DND-41 (cell line): ENCODE data around the gene PLEKHA4.
A peak's percentile ranks its signal among the peaks of the same experiment; 100 is the strongest.

Source experiments
- ATAC-seq: fragments of 200-7000 bp; cut with Tn5 transposase; 3 replicates; pipeline ENCODE4 v1.9.1; 2021; ENCODE audit warnings: low read depth; ENCODE audit not compliant: insufficient read depth
- DNase-seq: peaks from one replicate; pipeline ENCODE4 v3.0.0-alpha.2; 2020
- H2AFZ ChIP-seq: 2 replicates; pipeline ENCODE4 v1.6.0; 2012; ENCODE audit warnings: low read depth, low read length
- H3K27ac ChIP-seq: 2 replicates; pipeline ENCODE4 v1.5.1; 2012; ENCODE audit warnings: low read length, inconsistent platforms
- H3K27me3 ChIP-seq: fragments of 200-600 bp; sonication (generic); 2 replicates; pipeline ENCODE4 v1.6.0; 2012; ENCODE audit warnings: low read length, mild to moderate bottlenecking, inconsistent platforms; ENCODE audit not compliant: insufficient read depth, poor library complexity
- H3K36me3 ChIP-seq: 2 replicates; pipeline ENCODE4 v1.5.1; 2012; ENCODE audit warnings: low read length, inconsistent platforms; ENCODE audit not compliant: insufficient read depth
- H3K4me1 ChIP-seq: 2 replicates; pipeline ENCODE4 v1.5.1; 2012; ENCODE audit warnings: mild to moderate bottlenecking, low read length; ENCODE audit not compliant: insufficient read depth
- H3K4me2 ChIP-seq: 2 replicates; pipeline ENCODE4 v1.6.0; 2012; ENCODE audit warnings: mild to moderate bottlenecking, moderate library complexity, low read length, inconsistent platforms; ENCODE audit not compliant: insufficient read depth
- H3K4me3 ChIP-seq, 2 experiments: fragments of 200-600 bp in 1 of 2; shearing (Covaris generic) in 1 of 2; 2 replicates each; pipeline ENCODE4 v1.5.1; 2012 to 2016; ENCODE audit warnings: inconsistent platforms in 2 of 2, low read length in 2 of 2, mild to moderate bottlenecking in 2 of 2, low read depth in 1 of 2, moderate library complexity in 1 of 2
- H3K79me2 ChIP-seq: 2 replicates; pipeline ENCODE4 v1.6.0; 2012; ENCODE audit warnings: low read length, inconsistent platforms; ENCODE audit not compliant: insufficient read depth
- H3K9ac ChIP-seq: 2 replicates; pipeline ENCODE4 v1.6.0; 2012; ENCODE audit warnings: low read depth, mild to moderate bottlenecking, inconsistent platforms, low read length, moderate library complexity
- H3K9me3 ChIP-seq: 2 replicates; pipeline ENCODE4 v1.5.1; 2012; ENCODE audit warnings: low read length, moderate library complexity, mild to moderate bottlenecking, inconsistent platforms; ENCODE audit not compliant: insufficient read depth, severe bottlenecking
- H4K20me1 ChIP-seq: 2 replicates; pipeline ENCODE4 v1.6.0; 2012; ENCODE audit warnings: low read length; ENCODE audit not compliant: insufficient read depth
- CTCF ChIP-seq: IDR thresholded peaks from 2 replicates; pipeline ENCODE4 v1.5.1; 2012; ENCODE audit warnings: borderline replicate concordance, low read length, moderate library complexity, mild to moderate bottlenecking; ENCODE audit not compliant: poor library complexity, severe bottlenecking; ENCODE audit errors: extremely low read depth
- EZH2 ChIP-seq: IDR thresholded peaks from 3 replicates; pipeline ENCODE4 v1.6.1; 2012; ENCODE audit warnings: borderline replicate concordance, low read depth, mild to moderate bottlenecking, moderate library complexity, low read length, inconsistent platforms; ENCODE audit not compliant: severe bottlenecking

PLEKHA4 gene

GRCh38 chr19:48845384-48845783, 23.0 kb downstream of the PLEKHA4 start:
- no peaks in the 10 kb centered on the region for H3K36me3 ChIP-seq
- ATAC-seq: no peak
- H4K20me1 ChIP-seq: no peaks in the 10 kb centered on the region
- no peak overlapping the region for H3K4me3 ChIP-seq
- no peak overlapping the region for H2AFZ ChIP-seq
- TF ChIP-seq EZH2: no peak
- no peak for TF ChIP-seq CTCF
- no peaks in the 10 kb centered on the region for H3K9me3 ChIP-seq
- no peaks in the 10 kb centered on the region for H3K4me1 ChIP-seq
- no peaks in the 10 kb centered on the region for H3K79me2 ChIP-seq
- H3K27ac ChIP-seq: no peak overlapping the region
- H3K4me2 ChIP-seq: no peak overlapping the region
- DNase-seq: no peak
- no peaks in the 10 kb centered on the region for H3K27me3 ChIP-seq
- H3K9ac ChIP-seq: no peak overlapping the region

GRCh38 chr19:48844472-48844871, 23.9 kb downstream of the PLEKHA4 start:
- no peak for ATAC-seq
- Histone ChIP-seq H3K79me2 (no peaks in the 10 kb centered on the region), H3K27ac (no peak overlapping the region), H3K9ac (no peak overlapping the region), H4K20me1 (no peaks in the 10 kb centered on the region), H3K4me1 (no peaks in the 10 kb centered on the region), H3K4me3 (no peak overlapping the region), H2AFZ (no peak overlapping the region), H3K36me3 (no peaks in the 10 kb centered on the region), H3K4me2 (no peak overlapping the region), H3K9me3 (no peaks in the 10 kb centered on the region), H3K27me3 (no peaks in the 10 kb centered on the region)
- DNase-seq: no peak
- TF ChIP-seq EZH2 (no peak), CTCF (no peak)

DNA sequence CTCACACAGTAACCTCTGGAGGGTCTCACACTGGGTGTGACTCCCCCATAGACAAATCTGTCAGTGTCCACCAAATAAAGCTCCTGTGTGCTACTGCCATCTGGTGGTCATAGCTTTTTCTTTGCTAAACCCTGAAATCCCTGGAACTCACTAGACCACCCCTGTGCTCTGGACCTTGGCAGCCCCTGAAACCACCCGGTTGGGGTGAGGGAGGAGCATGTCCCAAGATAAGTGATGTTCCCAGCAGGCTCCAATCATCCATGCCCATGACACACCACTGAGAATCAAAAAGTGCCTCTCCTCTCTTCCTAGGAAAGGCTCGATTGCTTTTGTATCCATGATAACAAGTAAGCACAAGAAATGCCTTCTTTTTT, 25.6 kb downstream of the PLEKHA4 start:
- DNase-seq: peak; percentile 64
- no peak overlapping the region for H2AFZ ChIP-seq
- TF ChIP-seq CTCF (peak; percentile 91), EZH2 (no peak)
- H3K36me3 ChIP-seq: no peaks in the 10 kb centered on the region
- no peak overlapping the region for H3K4me3 ChIP-seq
- H3K9ac ChIP-seq: no peak overlapping the region
- no peaks in the 10 kb centered on the region for H3K9me3 ChIP-seq
- no peaks in the 10 kb centered on the region for H3K27me3 ChIP-seq
- peak; percentile 86 for ATAC-seq
- H3K27ac ChIP-seq: no peak overlapping the region
- H3K4me2 ChIP-seq: no peak overlapping the region
- H3K79me2 ChIP-seq: no peaks in the 10 kb centered on the region
- H4K20me1 ChIP-seq: no peaks in the 10 kb centered on the region
- H3K4me1 ChIP-seq: no peaks in the 10 kb centered on the region

GRCh38 chr19:48841571-48841970, 26.8 kb downstream of the PLEKHA4 start:
- ATAC-seq (no peak), DNase-seq (no peak)
- H3K27me3 ChIP-seq: no peaks in the 10 kb centered on the region
- no peak overlapping the region for H3K9ac ChIP-seq
- no peak overlapping the region for H3K4me3 ChIP-seq
- H3K9me3 ChIP-seq: no peaks in the 10 kb centered on the region
- no peaks in the 10 kb centered on the region for H3K79me2 ChIP-seq
- no peaks in the 10 kb centered on the region for H4K20me1 ChIP-seq
- no peak overlapping the region for H3K4me2 ChIP-seq
- H3K4me1 ChIP-seq: peaks cover 3% of the 10 kb centered on the region
- H2AFZ ChIP-seq: no peak overlapping the region
- no peaks in the 10 kb centered on the region for H3K36me3 ChIP-seq
- H3K27ac ChIP-seq: no peak overlapping the region
- TF ChIP-seq EZH2: no peak
- TF ChIP-seq CTCF: no peak
